GM19193 (cell line): ENCODE data around the gene TADA1.

Experiments used
- POLR2A ChIP-seq: IDR thresholded peaks from 4 replicates; pipeline ENCODE4 v1.6.1; 2011; ENCODE audit not compliant: insufficient read depth, insufficient read length; ENCODE audit errors: extremely low read depth

The TADA1 gene

GRCh38 chr1:166836733-166837132, 39.3 kb downstream of the TADA1 start:
- TF ChIP-seq POLR2A = no peak

GRCh38 chr1:166827426-166827825, 48.6 kb downstream of the TADA1 start:
- no peak for TF ChIP-seq POLR2A

DNA sequence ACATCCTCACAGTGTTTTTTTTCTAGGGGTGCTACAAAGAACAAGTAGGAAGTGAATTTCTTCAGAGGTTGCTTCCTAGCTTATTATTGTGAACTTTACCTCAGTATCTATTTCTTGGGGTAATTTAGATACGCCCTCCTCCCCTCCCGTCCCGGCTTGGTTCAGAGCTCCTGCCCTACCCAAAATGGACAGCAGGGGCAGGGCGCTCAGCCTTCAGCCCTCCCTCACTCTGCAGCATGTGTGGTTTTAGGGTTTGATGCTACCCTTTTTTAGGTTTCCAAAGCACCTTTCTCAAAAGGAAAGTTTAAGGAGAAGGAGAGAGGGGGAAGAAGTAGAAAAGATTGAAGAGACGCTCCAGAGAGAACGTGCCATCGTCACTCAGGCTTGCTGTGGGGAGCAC, 53.7 kb downstream of the TADA1 start:
- TF ChIP-seq POLR2A = no peak

- TF ChIP-seq POLR2A = no peak
These were observed 56.1 kb downstream of the TADA1 start for GRCh38 chr1:166819974-166820373.

- no peak for TF ChIP-seq POLR2A
These were observed 61.5 kb downstream of the TADA1 start for GRCh38 chr1:166814611-166815010.

DNA sequence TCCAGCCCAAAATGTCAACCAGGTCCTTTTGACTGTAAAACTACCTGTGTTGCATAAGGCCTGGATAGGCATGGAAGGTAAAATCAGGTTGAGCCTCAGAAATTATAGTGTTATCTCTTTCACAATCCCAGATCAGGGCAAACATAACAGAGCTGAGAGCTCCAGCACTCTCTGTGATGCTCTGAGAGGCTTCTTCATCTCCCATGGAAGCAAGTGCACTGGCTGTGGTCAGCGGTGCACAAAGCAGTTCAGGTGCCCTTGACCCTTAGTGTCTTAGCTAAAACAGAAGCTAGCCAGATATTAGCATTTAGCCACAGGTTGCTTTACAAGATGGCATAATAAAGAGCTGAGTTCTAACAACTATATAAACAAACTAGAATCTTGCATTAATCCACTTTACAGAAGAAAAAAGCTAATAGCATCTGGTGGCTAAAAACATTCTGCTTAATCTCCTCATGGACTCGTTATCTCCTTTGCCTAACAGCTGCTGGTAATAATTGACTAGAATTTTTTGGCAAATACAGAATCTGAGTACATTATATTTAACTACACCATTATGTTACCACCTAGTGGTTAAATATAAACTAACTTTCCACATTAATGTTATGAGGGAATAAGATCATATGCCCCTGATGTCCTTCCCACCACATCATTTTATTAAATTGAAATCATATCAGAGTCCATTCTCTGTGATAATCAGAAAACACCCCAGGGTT, 62.4 kb downstream of the TADA1 start:
- no peak for TF ChIP-seq POLR2A

DNA sequence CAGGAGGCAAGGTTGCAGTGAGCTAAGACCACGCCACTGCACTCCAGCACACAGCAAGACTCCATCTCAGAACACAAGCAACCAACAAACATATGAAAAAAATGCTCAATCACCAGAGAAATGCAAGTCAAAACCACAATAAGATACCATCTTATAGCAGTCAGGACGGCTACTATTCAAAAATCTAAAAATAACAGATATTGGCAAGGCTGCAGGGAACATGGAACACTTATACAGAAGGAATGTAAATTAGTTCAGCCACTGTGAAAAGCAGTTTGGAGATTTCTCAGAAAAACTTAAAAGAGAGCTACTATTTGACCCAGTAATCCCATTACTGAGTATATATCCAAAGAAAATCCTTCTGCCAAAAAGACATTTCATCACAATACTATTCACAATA, 64.4 kb downstream of the TADA1 start:
- no peak for TF ChIP-seq POLR2A

GRCh38 chr1:166808952-166809351, 67.1 kb downstream of the TADA1 start:
- TF ChIP-seq POLR2A = no peak
